Lower lobe of right lung (tissue), 2 donors: ENCODE data around the gene DNAJC30. TPM values are rescaled to one million over a fixed set of nuclear protein-coding genes. Genes with fewer than 3 reads are reported as not detected.
A peak's percentile ranks its signal among the peaks of the same experiment; 100 is the strongest.
"Not testable (repeated sequence)": the region's sequence is repeated elsewhere in the genome, so short reads cannot be mapped to it uniquely, and the experiment has no call there.

ENCODE experiments used
- ATAC-seq, 2 donors: fragments of 200-7000 bp; cut with Tn5 transposase; one replicate each; pipeline ENCODE4 v1.9.1; 2020 to 2022; ENCODE audit warnings: mild to moderate bottlenecking in 2 of 2, moderate library complexity in 2 of 2
- DNase-seq: peaks from one replicate; pipeline ENCODE4 v3.0.0-alpha.2; 2020
- H3K27ac ChIP-seq: fragments of 200-600 bp; one replicate; pipeline ENCODE4 v1.8.0; 2022
- H3K27me3 ChIP-seq: fragments of 200-600 bp; one replicate; pipeline ENCODE4 v1.8.0; 2022; ENCODE audit warnings: low read depth
- H3K36me3 ChIP-seq: fragments of 200-600 bp; one replicate; pipeline ENCODE4 v1.8.0; 2022; ENCODE audit warnings: mild to moderate bottlenecking
- H3K4me1 ChIP-seq: fragments of 200-600 bp; one replicate; pipeline ENCODE4 v1.8.0; 2022
- H3K4me3 ChIP-seq: fragments of 200-600 bp; one replicate; pipeline ENCODE4 v1.8.0; 2022; ENCODE audit warnings: mild to moderate bottlenecking
- H3K9me3 ChIP-seq: fragments of 200-600 bp; one replicate; pipeline ENCODE4 v1.8.0; 2022
- intact Hi-C: fragments of 100-400 bp; cut with DNase I; formaldehyde crosslinking; loops from one replicate; pipeline ENCODE4 v1.11.0; 2022
- total RNA-seq: library from RNA; stranded (reverse); fragmentation: NEBNext Ultra II Directional; extraction: Animal tissue kit (Norgen Biotek cat#: 25700); gene quantifications from one replicate; pipeline ENCODE4 v1.2.1, GENCODE V29; 2021
- TF ChIP-seq, protein P1 (sequence below): fragments of 200-600 bp; IDR thresholded peaks from one replicate; pipeline ENCODE4 v1.8.0; 2022; ENCODE audit warnings: antibody characterized with exemption, mild to moderate bottlenecking
- donor health status: DM: no; HTN: yes; CAD: no; lungs with severe emphysema.

Gene DNAJC30
- total RNA-seq, 1 donor from 2014 or later: 10.5 TPM

DNA sequence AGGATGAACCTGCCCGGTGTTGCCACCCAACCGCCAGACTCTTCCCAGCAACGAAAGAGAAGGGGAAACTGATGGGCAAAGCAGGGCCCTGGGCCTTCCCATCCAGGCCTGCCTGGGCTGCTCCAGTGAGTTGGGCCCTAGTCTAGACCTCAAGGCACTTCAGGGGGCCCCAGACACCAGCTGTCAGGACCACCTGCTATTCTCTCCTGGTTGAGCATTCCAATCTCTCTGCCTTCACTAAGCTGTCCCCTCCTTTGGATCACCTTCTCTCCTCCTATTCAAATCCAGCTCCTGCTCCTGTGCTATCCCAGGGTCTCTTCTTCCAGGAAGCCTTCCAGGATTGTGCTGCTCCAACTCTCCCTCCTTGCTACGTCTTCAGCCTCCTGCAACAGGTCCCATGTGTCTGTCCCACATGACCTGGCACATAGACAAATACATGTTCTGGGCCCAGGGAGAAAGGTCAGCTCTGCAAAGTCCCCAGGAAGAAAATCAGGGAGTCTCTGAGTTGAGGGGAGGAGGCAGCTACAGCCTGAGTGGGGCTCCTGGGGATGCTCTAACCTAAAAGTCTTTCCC lies 33.2 kb upstream of the DNAJC30 start:
- Histone ChIP-seq H3K9me3 (no peaks in the 10 kb centered on the region), H3K4me3 (no peak overlapping the region), H3K27me3 (no peaks in the 10 kb centered on the region), H3K36me3 (no peaks in the 10 kb centered on the region), H3K4me1 (peaks cover 23% of the 10 kb centered on the region), H3K27ac (no peak overlapping the region)
- DNase-seq (no peak), ATAC-seq (no peak)
- TF ChIP-seq, protein P1, sequence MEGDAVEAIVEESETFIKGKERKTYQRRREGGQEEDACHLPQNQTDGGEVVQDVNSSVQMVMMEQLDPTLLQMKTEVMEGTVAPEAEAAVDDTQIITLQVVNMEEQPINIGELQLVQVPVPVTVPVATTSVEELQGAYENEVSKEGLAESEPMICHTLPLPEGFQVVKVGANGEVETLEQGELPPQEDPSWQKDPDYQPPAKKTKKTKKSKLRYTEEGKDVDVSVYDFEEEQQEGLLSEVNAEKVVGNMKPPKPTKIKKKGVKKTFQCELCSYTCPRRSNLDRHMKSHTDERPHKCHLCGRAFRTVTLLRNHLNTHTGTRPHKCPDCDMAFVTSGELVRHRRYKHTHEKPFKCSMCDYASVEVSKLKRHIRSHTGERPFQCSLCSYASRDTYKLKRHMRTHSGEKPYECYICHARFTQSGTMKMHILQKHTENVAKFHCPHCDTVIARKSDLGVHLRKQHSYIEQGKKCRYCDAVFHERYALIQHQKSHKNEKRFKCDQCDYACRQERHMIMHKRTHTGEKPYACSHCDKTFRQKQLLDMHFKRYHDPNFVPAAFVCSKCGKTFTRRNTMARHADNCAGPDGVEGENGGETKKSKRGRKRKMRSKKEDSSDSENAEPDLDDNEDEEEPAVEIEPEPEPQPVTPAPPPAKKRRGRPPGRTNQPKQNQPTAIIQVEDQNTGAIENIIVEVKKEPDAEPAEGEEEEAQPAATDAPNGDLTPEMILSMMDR: no peak
- intact Hi-C loops: no loop called here

GRCh38 chr7:73715648-73716317 lies 32.5 kb upstream of the DNAJC30 start:
- no peaks in the 10 kb centered on the region for H3K36me3 ChIP-seq
- TF ChIP-seq, protein P1: no peak
- no peak overlapping the region for H3K27ac ChIP-seq
- no peaks in the 10 kb centered on the region for H3K9me3 ChIP-seq
- intact Hi-C loops: no loop called here
- H3K4me1 ChIP-seq: peaks cover 23% of the 10 kb centered on the region
- ATAC-seq (no peak), DNase-seq (no peak)
- no peak overlapping the region for H3K4me3 ChIP-seq
- H3K27me3 ChIP-seq: no peaks in the 10 kb centered on the region

DNA sequence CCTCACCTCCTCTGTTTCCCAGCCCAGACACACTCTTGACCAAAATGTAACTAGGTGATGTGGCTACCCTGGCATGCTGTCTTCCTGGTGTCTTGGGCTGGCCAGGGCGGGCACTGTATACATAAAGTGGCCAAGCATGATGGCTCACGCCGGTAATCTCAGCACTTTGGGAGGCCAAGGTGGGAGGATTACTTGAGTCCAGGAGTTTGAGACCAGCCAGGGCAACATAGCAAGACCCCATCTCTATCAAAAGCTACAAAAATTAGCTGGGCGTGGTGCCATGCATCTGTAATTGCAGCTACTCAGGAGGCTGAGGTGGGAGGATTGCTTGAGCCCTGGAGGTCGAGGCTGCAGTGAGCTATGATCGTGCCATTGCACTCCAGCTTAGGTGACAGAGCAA lies 30.1 kb upstream of the DNAJC30 start:
- H3K4me3 ChIP-seq, H3K36me3 ChIP-seq, H3K9me3 ChIP-seq, H3K27ac ChIP-seq, DNase-seq, H3K27me3 ChIP-seq, ATAC-seq, intact Hi-C loops: not testable (repeated sequence)
- peaks cover 14% of the 10 kb centered on the region for H3K4me1 ChIP-seq

DNA sequence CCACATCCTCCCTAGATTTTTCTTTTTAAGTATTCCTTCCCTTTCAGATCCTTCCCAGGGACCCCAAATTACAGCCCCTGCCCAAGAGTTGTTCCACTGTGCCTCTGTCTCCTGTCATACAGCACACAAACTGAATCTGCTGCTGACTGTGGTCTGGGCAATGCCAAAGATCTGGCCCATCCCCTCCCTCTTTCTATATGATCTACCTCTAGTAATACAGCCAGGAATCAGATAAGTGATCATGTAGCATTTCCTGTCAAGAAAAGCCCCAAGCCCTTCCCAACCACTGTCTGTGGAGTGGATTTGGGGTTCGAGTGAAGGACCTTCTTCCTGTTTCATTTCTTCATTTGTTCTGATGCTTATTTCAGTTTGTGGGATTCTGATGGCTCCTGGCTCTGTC lies 29.5 kb upstream of the DNAJC30 start:
- H3K27ac ChIP-seq: no peak overlapping the region
- no peaks in the 10 kb centered on the region for H3K27me3 ChIP-seq
- TF ChIP-seq, protein P1: no peak
- DNase-seq (no peak), ATAC-seq (no peak)
- no peaks in the 10 kb centered on the region for H3K36me3 ChIP-seq
- H3K4me3 ChIP-seq: no peak overlapping the region
- H3K9me3 ChIP-seq: no peaks in the 10 kb centered on the region
- peaks cover 8% of the 10 kb centered on the region for H3K4me1 ChIP-seq
- intact Hi-C loops: no loop called here

GRCh38 chr7:73708961-73709549 lies 25.8 kb upstream of the DNAJC30 start:
- TF ChIP-seq, protein P1: no peak
- Histone ChIP-seq H3K4me3 (no peak overlapping the region), H3K27ac (no peak overlapping the region), H3K36me3 (no peaks in the 10 kb centered on the region), H3K27me3 (no peaks in the 10 kb centered on the region), H3K4me1 (peaks cover 16% of the 10 kb centered on the region), H3K9me3 (no peaks in the 10 kb centered on the region)
- ATAC-seq: no peak
- intact Hi-C loops: no loop called here
- DNase-seq: no peak

DNA sequence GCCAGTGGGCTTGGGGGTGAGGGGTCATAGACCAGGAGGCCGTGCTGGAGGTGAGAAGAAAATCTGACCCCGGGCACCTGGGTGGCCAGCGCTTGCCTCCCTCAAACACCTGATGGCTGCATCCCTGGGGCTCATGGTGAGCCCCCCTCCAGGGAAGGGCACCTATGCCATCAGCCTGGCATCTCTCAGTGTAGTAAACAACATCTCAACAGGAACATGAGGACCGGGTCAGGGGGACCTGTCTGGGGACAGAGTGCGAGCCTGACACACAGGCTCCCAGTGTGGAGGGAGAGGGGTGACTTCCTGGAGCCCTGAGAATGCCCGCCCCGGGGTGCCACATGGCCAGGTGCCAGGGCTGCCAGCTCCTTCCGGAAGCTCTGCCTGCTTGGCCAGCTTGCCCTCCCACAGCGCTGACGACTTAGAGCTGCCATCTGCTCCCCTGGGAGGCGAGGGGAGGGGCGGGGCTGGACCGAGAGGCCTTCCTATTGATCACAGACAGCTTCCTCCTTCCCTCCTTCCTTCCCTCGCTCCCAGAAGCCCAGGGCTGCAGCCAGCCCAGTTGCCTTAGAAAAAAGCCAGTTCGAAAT lies 23.9 kb upstream of the DNAJC30 start:
- H3K27ac ChIP-seq: no peak overlapping the region
- peaks cover 17% of the 10 kb centered on the region for H3K4me1 ChIP-seq
- TF ChIP-seq, protein P1: no peak
- DNase-seq: peak; percentile 77
- H3K4me3 ChIP-seq: no peak overlapping the region
- no peaks in the 10 kb centered on the region for H3K36me3 ChIP-seq
- peak in 1 of 2 donors; percentile 10 for ATAC-seq
- intact Hi-C loops: no loop called here
- no peaks in the 10 kb centered on the region for H3K27me3 ChIP-seq
- no peaks in the 10 kb centered on the region for H3K9me3 ChIP-seq
